ENCODE measurements around the gene PTPRD.

The PTPRD gene

DNA sequence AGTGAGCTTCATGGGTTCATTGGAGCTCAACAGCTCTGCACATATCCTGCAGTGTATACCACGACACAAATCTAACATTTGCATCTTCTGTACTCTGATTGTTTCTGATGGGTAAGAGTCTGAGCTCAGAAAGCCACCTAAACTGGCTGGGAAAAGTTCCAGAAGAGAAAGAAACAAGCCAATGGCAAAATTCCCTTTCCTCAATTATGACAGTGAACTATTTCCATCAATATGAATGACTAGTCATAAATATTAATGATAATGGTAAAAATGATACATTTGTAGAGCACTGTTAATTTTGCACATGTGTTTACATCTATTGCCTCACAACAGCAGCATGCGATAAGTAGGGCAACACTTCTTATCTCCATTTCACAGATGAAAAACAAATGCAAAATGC, 1711.7 kb downstream of the PTPRD start (continued):
- TF ChIP-seq MYNN (tag by site-specific recombination; IDR thresholded peaks at IDR 0.05; ENCODE audit: borderline replicate concordance) = no peak
- no peak for TF ChIP-seq PBX3 (CRISPR knock-in tag; IDR thresholded peaks at IDR 0.05)

- Histone ChIP-seq H3K36me3 (ENCODE audit: control insufficient read depth in 2 of 2, insufficient read depth in 1 of 2, low read length in 2 of 2) (no peaks in the 10 kb centered on the region), H3K9me3 (ENCODE audit: control insufficient read depth, insufficient read depth, low read depth, low read length) (no peaks in the 10 kb centered on the region), H3K4me1 (ENCODE audit: control insufficient read depth, insufficient read depth, low read length) (no peaks in the 10 kb centered on the region), H3K4me3 (ENCODE audit: low read depth, low read length) (no peak overlapping the region), H3K27ac (ENCODE audit: extremely low read depth, low read depth, low read length) (no peak overlapping the region)
- CTCF ChIA-PET = no interaction called here
- POLR2A ChIA-PET = no interaction called here
- TF ChIP-seq OSR2 (tag by site-specific recombination; IDR thresholded peaks at IDR 0.05) (no peak), GLI2 (tag by site-specific recombination; IDR thresholded peaks at IDR 0.05; ENCODE audit: borderline replicate concordance, low read depth) (no peak), ZNF23 (tag by site-specific recombination; IDR thresholded peaks at IDR 0.05; ENCODE audit: borderline replicate concordance) (no peak), ZNF776 (tag by site-specific recombination; IDR thresholded peaks at IDR 0.05; ENCODE audit: borderline replicate concordance) (no peak), ZNF140 (tag by site-specific recombination; IDR thresholded peaks at IDR 0.05) (no peak), ZNF426 (tag by site-specific recombination; IDR thresholded peaks at IDR 0.05) (no peak), ZNF214 (tag by site-specific recombination; IDR thresholded peaks at IDR 0.05; ENCODE audit: borderline replicate concordance) (no peak), ZNF398 (tag by site-specific recombination; IDR thresholded peaks at IDR 0.05) (no peak), ZNF600 (tag by site-specific recombination; IDR thresholded peaks at IDR 0.05) (no peak), ZNF239 (tag by site-specific recombination; IDR thresholded peaks at IDR 0.05) (no peak), ZNF433 (tag by site-specific recombination; IDR thresholded peaks at IDR 0.05; ENCODE audit: low read depth) (no peak), PRDM10 (tag by site-specific recombination; IDR thresholded peaks at IDR 0.05) (no peak)
- TF ChIP-seq, protein P1, sequence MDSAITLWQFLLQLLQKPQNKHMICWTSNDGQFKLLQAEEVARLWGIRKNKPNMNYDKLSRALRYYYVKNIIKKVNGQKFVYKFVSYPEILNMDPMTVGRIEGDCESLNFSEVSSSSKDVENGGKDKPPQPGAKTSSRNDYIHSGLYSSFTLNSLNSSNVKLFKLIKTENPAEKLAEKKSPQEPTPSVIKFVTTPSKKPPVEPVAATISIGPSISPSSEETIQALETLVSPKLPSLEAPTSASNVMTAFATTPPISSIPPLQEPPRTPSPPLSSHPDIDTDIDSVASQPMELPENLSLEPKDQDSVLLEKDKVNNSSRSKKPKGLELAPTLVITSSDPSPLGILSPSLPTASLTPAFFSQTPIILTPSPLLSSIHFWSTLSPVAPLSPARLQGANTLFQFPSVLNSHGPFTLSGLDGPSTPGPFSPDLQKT (IDR thresholded peaks at IDR 0.05; ENCODE audit: borderline replicate concordance, low read depth, low read length) = no peak
- TF ChIP-seq, protein P2, sequence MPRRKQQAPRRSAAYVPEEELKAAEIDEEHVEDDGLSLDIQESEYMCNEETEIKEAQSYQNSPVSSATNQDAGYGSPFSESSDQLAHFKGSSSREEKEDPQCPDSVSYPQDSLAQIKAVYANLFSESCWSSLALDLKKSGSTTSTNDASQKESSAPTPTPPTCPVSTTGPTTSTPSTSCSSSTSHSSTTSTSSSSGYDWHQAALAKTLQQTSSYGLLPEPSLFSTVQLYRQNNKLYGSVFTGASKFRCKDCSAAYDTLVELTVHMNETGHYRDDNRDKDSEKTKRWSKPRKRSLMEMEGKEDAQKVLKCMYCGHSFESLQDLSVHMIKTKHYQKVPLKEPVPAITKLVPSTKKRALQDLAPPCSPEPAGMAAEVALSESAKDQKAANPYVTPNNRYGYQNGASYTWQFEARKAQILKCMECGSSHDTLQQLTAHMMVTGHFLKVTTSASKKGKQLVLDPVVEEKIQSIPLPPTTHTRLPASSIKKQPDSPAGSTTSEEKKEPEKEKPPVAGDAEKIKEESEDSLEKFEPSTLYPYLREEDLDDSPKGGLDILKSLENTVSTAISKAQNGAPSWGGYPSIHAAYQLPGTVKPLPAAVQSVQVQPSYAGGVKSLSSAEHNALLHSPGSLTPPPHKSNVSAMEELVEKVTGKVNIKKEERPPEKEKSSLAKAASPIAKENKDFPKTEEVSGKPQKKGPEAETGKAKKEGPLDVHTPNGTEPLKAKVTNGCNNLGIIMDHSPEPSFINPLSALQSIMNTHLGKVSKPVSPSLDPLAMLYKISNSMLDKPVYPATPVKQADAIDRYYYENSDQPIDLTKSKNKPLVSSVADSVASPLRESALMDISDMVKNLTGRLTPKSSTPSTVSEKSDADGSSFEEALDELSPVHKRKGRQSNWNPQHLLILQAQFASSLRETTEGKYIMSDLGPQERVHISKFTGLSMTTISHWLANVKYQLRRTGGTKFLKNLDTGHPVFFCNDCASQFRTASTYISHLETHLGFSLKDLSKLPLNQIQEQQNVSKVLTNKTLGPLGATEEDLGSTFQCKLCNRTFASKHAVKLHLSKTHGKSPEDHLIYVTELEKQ (tag by site-specific recombination; IDR thresholded peaks at IDR 0.05; ENCODE audit: borderline replicate concordance) = no peak
Observed at GRCh38 chr9:8899511-8899910, 1713.3 kb downstream of the PTPRD start.
